ENCODE results near the gene GALE.

GALE gene

GRCh38 chr1:23793861-23794731, 6.5 kb downstream of the GALE start:
- no peak for TF ChIP-seq CTCF (IDR thresholded peaks at IDR 0.05; ENCODE audit: borderline replicate concordance, insufficient read depth, low read depth, low read length)
- H3K4me3 ChIP-seq (ENCODE audit: low read depth, low read length) = no peak overlapping the region

GRCh38 chr1:23793018-23793781, 7.4 kb downstream of the GALE start:
- no peak overlapping the region for H3K4me3 ChIP-seq (ENCODE audit: low read depth, low read length)
- TF ChIP-seq CTCF (IDR thresholded peaks at IDR 0.05; ENCODE audit: borderline replicate concordance, insufficient read depth, low read depth, low read length) = no peak

GRCh38 chr1:23792151-23792945, 8.2 kb downstream of the GALE start:
- H3K4me3 ChIP-seq (ENCODE audit: low read depth, low read length) = peak overlapping the region; percentile 76
- no peak for TF ChIP-seq CTCF (IDR thresholded peaks at IDR 0.05; ENCODE audit: borderline replicate concordance, insufficient read depth, low read depth, low read length)

- TF ChIP-seq CTCF (IDR thresholded peaks at IDR 0.05; ENCODE audit: borderline replicate concordance, insufficient read depth, low read depth, low read length) = no peak
- peak overlapping the region; percentile 76 for H3K4me3 ChIP-seq (ENCODE audit: low read depth, low read length)
Observed at GRCh38 chr1:23791516-23792047, 9.0 kb downstream of the GALE start.

GRCh38 chr1:23790696-23791515, 9.6 kb downstream of the GALE start, which contains the start of gene LYPLA2:
Gene LYPLA2, plus strand, starts transcription at chr1:23791145. Its CDS starts 1,538 bp downstream, at chr1:23792683.
- TF ChIP-seq CTCF (IDR thresholded peaks at IDR 0.05; ENCODE audit: borderline replicate concordance, insufficient read depth, low read depth, low read length) = no peak

GRCh38 chr1:23788695-23789094, 11.9 kb downstream of the GALE start:
- H3K4me3 ChIP-seq (ENCODE audit: low read depth, low read length) = no peak overlapping the region
- no peak for TF ChIP-seq CTCF (IDR thresholded peaks at IDR 0.05; ENCODE audit: borderline replicate concordance, insufficient read depth, low read depth, low read length)

More at GRCh38 chr1:23790696-23791515, 9.6 kb downstream of the GALE start, which contains the start of gene LYPLA2:
- peak within 1 kb of the TSS; percentile 76 for H3K4me3 ChIP-seq (ENCODE audit: low read depth, low read length)

Measured in GM12875 (cell line).